ENCODE data around the gene CACNA1D.

The CACNA1D gene

GRCh38 chr3:53670721-53671120 is 176.3 kb downstream of the CACNA1D start:
- Histone ChIP-seq H3K4me3 (ENCODE audit: low read length) (no peak overlapping the region), H3K79me2 (ENCODE audit: low read length) (no peaks in the 10 kb centered on the region), H4K20me1 (ENCODE audit: insufficient read depth, low read length) (no peaks in the 10 kb centered on the region), H3K9ac (ENCODE audit: low read length) (no peak overlapping the region), H3K4me1 (ENCODE audit: low read length) (no peaks in the 10 kb centered on the region; the same call in 1 of the 2 replicates), H3K27me3 (ENCODE audit: low read depth, low read length) (no peaks in the 10 kb centered on the region), H3K9me3 (ENCODE audit: insufficient read depth, low read length) (no peaks in the 10 kb centered on the region), H3K4me2 (ENCODE audit: low read length) (no peak overlapping the region), H2AFZ (ENCODE audit: low read depth, low read length) (no peak overlapping the region), H3K27ac (ENCODE audit: low read length) (no peak overlapping the region), H3K36me3 (replicated peaks; ENCODE audit: low read depth, low read length) (no peaks in the 10 kb centered on the region)
- TF ChIP-seq CTCF (IDR thresholded peaks at IDR 0.05; ENCODE audit: low read depth, low read length), result no peak
- TF ChIP-seq EZH2phosphoT487 (IDR thresholded peaks at IDR 0.05; ENCODE audit: low read depth), result no peak

GRCh38 chr3:53671192-53671960 is 177.0 kb downstream of the CACNA1D start:
- Histone ChIP-seq H3K79me2 (ENCODE audit: low read length) (no peaks in the 10 kb centered on the region), H3K27me3 (ENCODE audit: low read depth, low read length) (no peaks in the 10 kb centered on the region), H3K4me3 (ENCODE audit: low read length) (no peak overlapping the region), H3K9me3 (ENCODE audit: insufficient read depth, low read length) (no peaks in the 10 kb centered on the region), H3K4me2 (ENCODE audit: low read length) (no peak overlapping the region), H3K9ac (ENCODE audit: low read length) (no peak overlapping the region), H3K36me3 (replicated peaks; ENCODE audit: low read depth, low read length) (no peaks in the 10 kb centered on the region), H4K20me1 (ENCODE audit: insufficient read depth, low read length) (no peaks in the 10 kb centered on the region), H2AFZ (ENCODE audit: low read depth, low read length) (no peak overlapping the region), H3K4me1 (ENCODE audit: low read length) (no peaks in the 10 kb centered on the region; the same call in 1 of the 2 replicates), H3K27ac (ENCODE audit: low read length) (no peak overlapping the region)
- TF ChIP-seq CTCF (IDR thresholded peaks at IDR 0.05; ENCODE audit: low read depth, low read length) (no peak), EZH2phosphoT487 (IDR thresholded peaks at IDR 0.05; ENCODE audit: low read depth) (no peak)

- Histone ChIP-seq H2AFZ (ENCODE audit: low read depth, low read length) (no peak overlapping the region), H3K79me2 (ENCODE audit: low read length) (no peaks in the 10 kb centered on the region), H3K27me3 (ENCODE audit: low read depth, low read length) (no peaks in the 10 kb centered on the region), H3K9ac (ENCODE audit: low read length) (no peak overlapping the region), H3K9me3 (ENCODE audit: insufficient read depth, low read length) (no peaks in the 10 kb centered on the region), H4K20me1 (ENCODE audit: insufficient read depth, low read length) (no peaks in the 10 kb centered on the region), H3K4me3 (ENCODE audit: low read length) (no peak overlapping the region), H3K27ac (ENCODE audit: low read length) (no peak overlapping the region), H3K36me3 (replicated peaks; ENCODE audit: low read depth, low read length) (no peaks in the 10 kb centered on the region), H3K4me2 (ENCODE audit: low read length) (no peak overlapping the region), H3K4me1 (ENCODE audit: low read length) (no peaks in the 10 kb centered on the region; the same call in 1 of the 2 replicates)
- TF ChIP-seq EZH2phosphoT487 (IDR thresholded peaks at IDR 0.05; ENCODE audit: low read depth), result no peak
- TF ChIP-seq CTCF (IDR thresholded peaks at IDR 0.05; ENCODE audit: low read depth, low read length), result no peak
These were observed 177.5 kb downstream of the CACNA1D start for GRCh38 chr3:53671961-53672299.

GRCh38 chr3:53672981-53673380 is 178.6 kb downstream of the CACNA1D start:
- H3K9me3 ChIP-seq (ENCODE audit: insufficient read depth, low read length), result no peaks in the 10 kb centered on the region
- H3K9ac ChIP-seq (ENCODE audit: low read length), result no peak overlapping the region
- H3K4me3 ChIP-seq (ENCODE audit: low read length), result no peak overlapping the region
- no peaks in the 10 kb centered on the region for H3K79me2 ChIP-seq (ENCODE audit: low read length)
- H3K4me2 ChIP-seq (ENCODE audit: low read length), result no peak overlapping the region
- TF ChIP-seq CTCF (IDR thresholded peaks at IDR 0.05; ENCODE audit: low read depth, low read length) (no peak), EZH2phosphoT487 (IDR thresholded peaks at IDR 0.05; ENCODE audit: low read depth) (no peak)
- H3K4me1 ChIP-seq (ENCODE audit: low read length), result no peaks in the 10 kb centered on the region; the same call in 1 of the 2 replicates
- H3K27ac ChIP-seq (ENCODE audit: low read length), result no peak overlapping the region
- H4K20me1 ChIP-seq (ENCODE audit: insufficient read depth, low read length), result no peaks in the 10 kb centered on the region
- no peaks in the 10 kb centered on the region for H3K36me3 ChIP-seq (replicated peaks; ENCODE audit: low read depth, low read length)
- no peaks in the 10 kb centered on the region for H3K27me3 ChIP-seq (ENCODE audit: low read depth, low read length)
- no peak overlapping the region for H2AFZ ChIP-seq (ENCODE audit: low read depth, low read length)

Data from OCI-LY3 (cell line).